Trophoblast cell (in vitro differentiated cells and primary cell): ENCODE measurements around the gene QRFP.

Experiments
- DNase-seq, 2 donors: peaks; one replicate each; pipeline ENCODE4 v3.0.0-alpha.2; 2016
- H2AFZ ChIP-seq: 2 replicates; pipeline ENCODE4 v1.6.1; 2013; ENCODE audit warnings: low read length, moderate library complexity, mild to moderate bottlenecking; ENCODE audit not compliant: insufficient read depth, poor library complexity
- H2AK5ac ChIP-seq: 2 replicates; pipeline ENCODE4 v1.6.1; 2013; ENCODE audit warnings: mild to moderate bottlenecking, low read length
- H2BK120ac ChIP-seq: 2 replicates; pipeline ENCODE4 v1.6.1; 2013; ENCODE audit warnings: low read length, mild to moderate bottlenecking, moderate library complexity; ENCODE audit not compliant: insufficient read depth, poor library complexity
- H2BK12ac ChIP-seq: 2 replicates; pipeline ENCODE4 v1.6.1; 2013; ENCODE audit warnings: mild to moderate bottlenecking, low read length, moderate library complexity
- H2BK5ac ChIP-seq: 2 replicates; pipeline ENCODE4 v1.6.1; 2013; ENCODE audit warnings: low read length, low read depth, moderate library complexity, mild to moderate bottlenecking; ENCODE audit not compliant: poor library complexity
- H3K14ac ChIP-seq: 2 replicates; pipeline ENCODE4 v1.6.1; 2013; ENCODE audit warnings: mild to moderate bottlenecking, low read length
- H3K18ac ChIP-seq: 2 replicates; pipeline ENCODE4 v1.6.1; 2013; ENCODE audit warnings: mild to moderate bottlenecking, low read length
- H3K23ac ChIP-seq: 2 replicates; pipeline ENCODE4 v1.6.1; 2013; ENCODE audit warnings: low read length
- H3K27ac ChIP-seq: 2 replicates; pipeline ENCODE4 v1.5.1; 2013; ENCODE audit warnings: low read depth, mild to moderate bottlenecking, inconsistent platforms, low read length, moderate library complexity
- H3K27me3 ChIP-seq: 2 replicates; pipeline ENCODE4 v1.6.1; 2013; ENCODE audit warnings: inconsistent platforms, mild to moderate bottlenecking, low read length, moderate library complexity; ENCODE audit not compliant: insufficient read depth
- H3K36me3 ChIP-seq, 2 experiments: 1 replicate in 1 of 2; 2 replicates in 1 of 2; pipeline ENCODE4 v1.6.1; 2013; ENCODE audit warnings: low read length in 2 of 2, mild to moderate bottlenecking in 2 of 2, moderate library complexity in 1 of 2; ENCODE audit not compliant: insufficient read depth in 2 of 2, control insufficient read depth in 1 of 2
- H3K4ac ChIP-seq: 2 replicates; pipeline ENCODE4 v1.6.1; 2013; ENCODE audit warnings: low read depth, mild to moderate bottlenecking, low read length, moderate library complexity
- H3K4me1 ChIP-seq, 2 experiments: 1 replicate in 1 of 2; 2 replicates in 1 of 2; pipeline ENCODE4 v1.6.1; 2013; ENCODE audit warnings: low read length in 2 of 2, mild to moderate bottlenecking in 2 of 2, moderate library complexity in 1 of 2; ENCODE audit not compliant: insufficient read depth in 2 of 2, control insufficient read depth in 1 of 2
- H3K4me2 ChIP-seq: 2 replicates; pipeline ENCODE4 v1.6.1; 2013; ENCODE audit warnings: inconsistent platforms, mild to moderate bottlenecking, low read length, moderate library complexity
- H3K4me3 ChIP-seq: 2 replicates; pipeline ENCODE4 v1.5.1; 2013; ENCODE audit warnings: mild to moderate bottlenecking, low read depth, low read length, inconsistent platforms
- H3K79me1 ChIP-seq: one replicate; pipeline ENCODE4 v1.6.1; 2013; ENCODE audit warnings: low read length
- H3K79me2 ChIP-seq: 2 replicates; pipeline ENCODE4 v1.6.1; 2013; ENCODE audit warnings: low read length, mild to moderate bottlenecking; ENCODE audit not compliant: control insufficient read depth, insufficient read depth, poor library complexity
- H3K9ac ChIP-seq: 2 replicates; pipeline ENCODE4 v1.6.1; 2013; ENCODE audit warnings: mild to moderate bottlenecking, low read length
- H3K9me3 ChIP-seq: 2 replicates; pipeline ENCODE4 v1.6.1; 2013; ENCODE audit warnings: low read depth, mild to moderate bottlenecking, control low read depth, inconsistent platforms, low read length; ENCODE audit not compliant: insufficient read depth
- H4K12ac ChIP-seq: 2 replicates; pipeline ENCODE4 v1.6.1; 2013; ENCODE audit warnings: low read depth, mild to moderate bottlenecking, low read length, moderate library complexity
- H4K8ac ChIP-seq: 2 replicates; pipeline ENCODE4 v1.6.1; 2013; ENCODE audit warnings: low read depth, mild to moderate bottlenecking, low read length, moderate library complexity
- H4K91ac ChIP-seq: one replicate; pipeline ENCODE4 v1.6.1; 2013; ENCODE audit warnings: low read depth, mild to moderate bottlenecking, low read length, moderate library complexity
- WGBS: extraction: QIAGEN DNeasy Blood & Tissue Kit; methylation state at CpG from one replicate; pipeline ENCODE4 v1.1.7; 2013; ENCODE audit warnings: missing lambda C conversion rate; ENCODE audit not compliant: insufficient read length, insufficient coverage; ENCODE audit errors: extremely low coverage; 5-methylcytosine and 5-hydroxymethylcytosine counted together

QRFP gene

GRCh38 chr9:130882696-130883225 lies 13.9 kb downstream of the QRFP start:
- Histone ChIP-seq H4K12ac (no peak overlapping the region), H3K9ac (no peak overlapping the region), H3K23ac (no peak overlapping the region), H3K4me2 (no peak overlapping the region), H2AK5ac (no peak overlapping the region), H3K36me3 (peaks cover 61 to 82% of the 10 kb centered on the region in 2 experiments), H3K27me3 (no peaks in the 10 kb centered on the region), H3K4me3 (no peak overlapping the region), H3K79me2 (peaks cover 2% of the 10 kb centered on the region), H4K8ac (no peak overlapping the region), H3K4ac (no peak overlapping the region), H2AFZ (no peak overlapping the region), H3K14ac (no peak overlapping the region), H3K27ac (no peak overlapping the region), H3K18ac (no peak overlapping the region), H2BK5ac (no peak overlapping the region), H4K91ac (no peak overlapping the region), H3K9me3 (peaks cover 7% of the 10 kb centered on the region), H2BK120ac (no peak overlapping the region), H2BK12ac (no peak overlapping the region), H3K79me1 (peaks cover 21% of the 10 kb centered on the region), H3K4me1 (peaks cover 16 to 17% of the 10 kb centered on the region in 2 experiments)
- no CpG with 5 or more reads among the region's 15 CpGs for WGBS
- DNase-seq = no peak

- no peak overlapping the region for H4K91ac ChIP-seq
- H3K18ac ChIP-seq = no peak overlapping the region
- H2BK5ac ChIP-seq = no peak overlapping the region
- H2AFZ ChIP-seq = no peak overlapping the region
- H3K9ac ChIP-seq = no peak overlapping the region
- H2AK5ac ChIP-seq = no peak overlapping the region
- peaks cover 6% of the 10 kb centered on the region for H3K9me3 ChIP-seq
- no peaks in the 10 kb centered on the region for H3K27me3 ChIP-seq
- H3K79me1 ChIP-seq = peaks cover 21% of the 10 kb centered on the region
- peaks cover 2% of the 10 kb centered on the region for H3K79me2 ChIP-seq
- H3K4ac ChIP-seq = no peak overlapping the region
- H3K4me1 ChIP-seq = peaks cover 16 to 17% of the 10 kb centered on the region in 2 experiments
- no peak overlapping the region for H3K23ac ChIP-seq
- H4K12ac ChIP-seq = no peak overlapping the region
- no peak overlapping the region for H3K4me2 ChIP-seq
- DNase-seq = no peak
- H3K27ac ChIP-seq = no peak overlapping the region
- WGBS = no CpG with 5 or more reads among the region's 6 CpGs
- no peak overlapping the region for H2BK120ac ChIP-seq
- H2BK12ac ChIP-seq = no peak overlapping the region
- peaks cover 49 to 70% of the 10 kb centered on the region in 2 experiments for H3K36me3 ChIP-seq
- no peak overlapping the region for H3K14ac ChIP-seq
- no peak overlapping the region for H3K4me3 ChIP-seq
- no peak overlapping the region for H4K8ac ChIP-seq
These were observed 15.1 kb downstream of the QRFP start for GRCh38 chr9:130881516-130881915.

GRCh38 chr9:130880599-130881220 lies 15.9 kb downstream of the QRFP start:
- Histone ChIP-seq H4K8ac (no peak overlapping the region), H2BK12ac (no peak overlapping the region), H2AFZ (no peak overlapping the region), H2BK5ac (no peak overlapping the region), H3K4ac (no peak overlapping the region), H3K79me1 (peaks cover 15% of the 10 kb centered on the region), H4K91ac (no peak overlapping the region), H3K23ac (no peak overlapping the region), H3K4me2 (no peak overlapping the region), H3K27ac (no peak overlapping the region), H3K4me1 (peaks cover 14 to 17% of the 10 kb centered on the region in 2 experiments), H3K9me3 (peaks cover 6% of the 10 kb centered on the region), H2AK5ac (no peak overlapping the region), H3K79me2 (peaks cover 2% of the 10 kb centered on the region), H3K27me3 (no peaks in the 10 kb centered on the region), H3K14ac (no peak overlapping the region), H4K12ac (no peak overlapping the region), H2BK120ac (no peak overlapping the region), H3K4me3 (no peak overlapping the region), H3K18ac (no peak overlapping the region), H3K9ac (no peak overlapping the region), H3K36me3 (peaks cover 41 to 62% of the 10 kb centered on the region in 2 experiments)
- no CpG with 5 or more reads among the region's 16 CpGs for WGBS
- no peak for DNase-seq

GRCh38 chr9:130879863-130880411 lies 16.7 kb downstream of the QRFP start:
- Histone ChIP-seq H3K4me3 (no peak overlapping the region), H3K18ac (no peak overlapping the region), H3K36me3 (peaks cover 35 to 58% of the 10 kb centered on the region in 2 experiments), H3K4me1 (peaks cover 10 to 12% of the 10 kb centered on the region in 2 experiments), H2AK5ac (no peak overlapping the region), H4K91ac (no peak overlapping the region), H3K4me2 (no peak overlapping the region), H3K14ac (no peak overlapping the region), H3K23ac (no peak overlapping the region), H3K4ac (no peak overlapping the region), H4K8ac (no peak overlapping the region), H2AFZ (no peak overlapping the region), H2BK120ac (no peak overlapping the region), H4K12ac (no peak overlapping the region), H3K79me1 (peaks cover 11% of the 10 kb centered on the region), H3K9ac (no peak overlapping the region), H2BK5ac (no peak overlapping the region), H2BK12ac (no peak overlapping the region), H3K79me2 (peaks cover 2% of the 10 kb centered on the region), H3K9me3 (peaks cover 4% of the 10 kb centered on the region), H3K27me3 (no peaks in the 10 kb centered on the region), H3K27ac (no peak overlapping the region)
- no CpG with 5 or more reads among the region's 9 CpGs for WGBS
- DNase-seq = no peak
